Fibroblast of peridontal ligament (primary cell): ENCODE results near the gene SHROOM4.

ENCODE experiments used
- DNase-seq: peaks from one replicate; pipeline ENCODE4 v3.0.0-alpha.2; 2010; ENCODE audit errors: extremely low read depth

Gene SHROOM4

GRCh38 chrX:50705042-50705441 lies 109.0 kb downstream of the SHROOM4 start:
- DNase-seq: no peak

GRCh38 chrX:50704360-50704759 lies 109.6 kb downstream of the SHROOM4 start:
- no peak for DNase-seq

- DNase-seq: no peak
Measured at GRCh38 chrX:50700921-50701320, 113.1 kb downstream of the SHROOM4 start.

- DNase-seq: peak; percentile 17
Measured at GRCh38 chrX:50698944-50699343, 115.0 kb downstream of the SHROOM4 start.

- DNase-seq: peak; percentile 67
Measured at GRCh38 chrX:50697691-50698090, 116.3 kb downstream of the SHROOM4 start.

- DNase-seq: peak; percentile 47
Measured at GRCh38 chrX:50691820-50692219, 122.2 kb downstream of the SHROOM4 start.

- DNase-seq: no peak
Measured at GRCh38 chrX:50684871-50685270, 129.1 kb downstream of the SHROOM4 start.

- DNase-seq: no peak
Measured at GRCh38 chrX:50680990-50681389, 133.0 kb downstream of the SHROOM4 start.

GRCh38 chrX:50677789-50678188 lies 136.2 kb downstream of the SHROOM4 start:
- no peak for DNase-seq

GRCh38 chrX:50671661-50672060 lies 142.3 kb downstream of the SHROOM4 start:
- DNase-seq: no peak

- no peak for DNase-seq
Measured at GRCh38 chrX:50668860-50669259, 145.1 kb downstream of the SHROOM4 start.

- no peak for DNase-seq
Measured at GRCh38 chrX:50648156-50648555, 165.8 kb downstream of the SHROOM4 start.

- DNase-seq: no peak
Measured at GRCh38 chrX:50644496-50644895, 169.5 kb downstream of the SHROOM4 start.

GRCh38 chrX:50643525-50644137 lies 170.4 kb downstream of the SHROOM4 start:
- no peak for DNase-seq

- no peak for DNase-seq
Measured at GRCh38 chrX:50638123-50638522, 175.9 kb downstream of the SHROOM4 start.

- no peak for DNase-seq
Measured at GRCh38 chrX:50635817-50636365, 178.1 kb downstream of the SHROOM4 start.

GRCh38 chrX:50635162-50635561 lies 178.8 kb downstream of the SHROOM4 start:
- no peak for DNase-seq

GRCh38 chrX:50629774-50630173 lies 184.2 kb downstream of the SHROOM4 start:
- DNase-seq: no peak

- DNase-seq: no peak
Measured at GRCh38 chrX:50627696-50628095, 186.3 kb downstream of the SHROOM4 start.

- no peak for DNase-seq
Measured at GRCh38 chrX:50626432-50626831, 187.6 kb downstream of the SHROOM4 start.

GRCh38 chrX:50622751-50623150 lies 191.2 kb downstream of the SHROOM4 start:
- DNase-seq: no peak

GRCh38 chrX:50618788-50619558 lies 195.0 kb downstream of the SHROOM4 start:
- DNase-seq: no peak

GRCh38 chrX:50617183-50617582 lies 196.8 kb downstream of the SHROOM4 start:
- no peak for DNase-seq
